Thoracic aorta (tissue), 2 donors: ENCODE measurements around the gene CYP3A7. TPM values are rescaled to one million over a fixed set of nuclear protein-coding genes. Genes with fewer than 3 reads are reported as not detected.
"Not testable (repeated sequence)": the region's sequence is repeated elsewhere in the genome, so short reads cannot be mapped to it uniquely, and the experiment has no call there.

Experiments used
- ATAC-seq: fragments of 150-250 bp; one replicate; pipeline ENCODE4 v1.8.0; 2017; ENCODE audit warnings: low read depth; ENCODE audit not compliant: insufficient number of reproducible peaks, low FRiP score
- DNase-seq: peaks from one replicate; pipeline ENCODE4 v3.0.0-alpha.2; 2020; ENCODE audit warnings: low spot score
- H3K27ac ChIP-seq, 2 donors: fragments of 200-600 bp; sonication (generic); 1 replicate in 1 of 2; 2 replicates in 1 of 2; pipeline ENCODE4 v1.5.1; 2016; ENCODE audit warnings: mild to moderate bottlenecking in 2 of 2, moderate library complexity in 2 of 2
- H3K27me3 ChIP-seq: fragments of 200-600 bp; sonication (generic); replicated peaks from 2 replicates; pipeline ENCODE4 v1.6.0; 2016; ENCODE audit warnings: mild to moderate bottlenecking; ENCODE audit not compliant: insufficient read depth
- H3K36me3 ChIP-seq: fragments of 200-600 bp; sonication (generic); one replicate; pipeline ENCODE4 v1.5.1; 2016
- H3K4me1 ChIP-seq, 2 donors: fragments of 200-600 bp; sonication (generic); 1 replicate in 1 of 2; 2 replicates in 1 of 2; pipeline versions ENCODE4 v1.5.1 to v1.6.0; 2016; ENCODE audit warnings: low read depth in 2 of 2, mild to moderate bottlenecking in 1 of 2; ENCODE audit not compliant: control insufficient read depth in 1 of 2
- H3K4me3 ChIP-seq: fragments of 200-600 bp; sonication (generic); 2 replicates; pipeline ENCODE4 v1.5.1; 2016; ENCODE audit warnings: mild to moderate bottlenecking
- H3K9me3 ChIP-seq: fragments of 200-600 bp; sonication (generic); 2 replicates; pipeline ENCODE4 v1.5.1; 2016
- total RNA-seq, 2 donors: library from RNA; depleted of rRNA; stranded (reverse); fragments of >200 nt; gene quantifications; one replicate each; pipeline versions ENCODE4 v1.1.0 to v1.2.3, GENCODE V29; 2016
- TF ChIP-seq, protein P1 (sequence below): fragments of 200-600 bp; sonication (generic); IDR thresholded peaks from one replicate; pipeline ENCODE4 v1.5.1; 2019; ENCODE audit warnings: antibody characterized with exemption

The CYP3A7 gene
- total RNA-seq, 2 donors from 2014 or later, result not detected

DNA sequence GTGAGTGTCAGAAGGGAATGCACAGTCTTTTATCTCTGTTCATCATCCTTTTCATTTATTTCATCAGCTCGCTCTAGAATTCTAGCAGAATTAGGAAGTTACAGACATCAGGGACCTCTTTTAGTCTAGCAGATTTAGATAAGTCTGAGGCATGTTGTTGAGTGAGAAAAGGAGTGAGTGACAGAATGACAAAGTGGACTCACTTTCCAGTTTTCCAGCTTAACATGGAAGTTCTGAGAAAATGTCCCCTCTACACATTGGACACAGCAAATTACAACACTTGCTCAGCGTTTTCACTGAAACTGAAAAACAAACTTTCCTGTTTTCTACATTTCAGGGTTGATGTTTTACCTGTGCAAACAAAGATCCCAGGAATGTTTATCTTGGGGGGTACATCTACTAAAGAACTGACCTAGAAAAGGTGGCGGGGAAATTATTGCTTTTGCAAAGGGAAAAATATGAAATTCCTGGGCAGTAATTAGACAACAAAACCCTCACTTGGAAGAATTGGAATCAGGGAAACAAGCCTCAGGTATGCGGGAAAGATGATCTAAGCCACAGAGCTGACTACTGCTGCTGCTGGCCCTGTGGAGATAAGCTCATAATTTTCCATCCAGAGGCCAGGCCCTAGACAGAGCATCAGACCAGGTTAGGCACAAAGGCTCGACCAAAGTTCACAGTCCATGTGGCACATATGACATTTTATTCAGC is 40.6 kb downstream of the CYP3A7 start:
- Histone ChIP-seq H3K4me3 (no peak overlapping the region), H3K4me1 (no peaks in the 10 kb centered on the region), H3K27ac (no peak overlapping the region), H3K27me3 (no peaks in the 10 kb centered on the region), H3K9me3 (no peaks in the 10 kb centered on the region), H3K36me3 (no peaks in the 10 kb centered on the region)
- ATAC-seq (no peak), DNase-seq (no peak)
- TF ChIP-seq, protein P1, sequence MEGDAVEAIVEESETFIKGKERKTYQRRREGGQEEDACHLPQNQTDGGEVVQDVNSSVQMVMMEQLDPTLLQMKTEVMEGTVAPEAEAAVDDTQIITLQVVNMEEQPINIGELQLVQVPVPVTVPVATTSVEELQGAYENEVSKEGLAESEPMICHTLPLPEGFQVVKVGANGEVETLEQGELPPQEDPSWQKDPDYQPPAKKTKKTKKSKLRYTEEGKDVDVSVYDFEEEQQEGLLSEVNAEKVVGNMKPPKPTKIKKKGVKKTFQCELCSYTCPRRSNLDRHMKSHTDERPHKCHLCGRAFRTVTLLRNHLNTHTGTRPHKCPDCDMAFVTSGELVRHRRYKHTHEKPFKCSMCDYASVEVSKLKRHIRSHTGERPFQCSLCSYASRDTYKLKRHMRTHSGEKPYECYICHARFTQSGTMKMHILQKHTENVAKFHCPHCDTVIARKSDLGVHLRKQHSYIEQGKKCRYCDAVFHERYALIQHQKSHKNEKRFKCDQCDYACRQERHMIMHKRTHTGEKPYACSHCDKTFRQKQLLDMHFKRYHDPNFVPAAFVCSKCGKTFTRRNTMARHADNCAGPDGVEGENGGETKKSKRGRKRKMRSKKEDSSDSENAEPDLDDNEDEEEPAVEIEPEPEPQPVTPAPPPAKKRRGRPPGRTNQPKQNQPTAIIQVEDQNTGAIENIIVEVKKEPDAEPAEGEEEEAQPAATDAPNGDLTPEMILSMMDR, result no peak

DNA sequence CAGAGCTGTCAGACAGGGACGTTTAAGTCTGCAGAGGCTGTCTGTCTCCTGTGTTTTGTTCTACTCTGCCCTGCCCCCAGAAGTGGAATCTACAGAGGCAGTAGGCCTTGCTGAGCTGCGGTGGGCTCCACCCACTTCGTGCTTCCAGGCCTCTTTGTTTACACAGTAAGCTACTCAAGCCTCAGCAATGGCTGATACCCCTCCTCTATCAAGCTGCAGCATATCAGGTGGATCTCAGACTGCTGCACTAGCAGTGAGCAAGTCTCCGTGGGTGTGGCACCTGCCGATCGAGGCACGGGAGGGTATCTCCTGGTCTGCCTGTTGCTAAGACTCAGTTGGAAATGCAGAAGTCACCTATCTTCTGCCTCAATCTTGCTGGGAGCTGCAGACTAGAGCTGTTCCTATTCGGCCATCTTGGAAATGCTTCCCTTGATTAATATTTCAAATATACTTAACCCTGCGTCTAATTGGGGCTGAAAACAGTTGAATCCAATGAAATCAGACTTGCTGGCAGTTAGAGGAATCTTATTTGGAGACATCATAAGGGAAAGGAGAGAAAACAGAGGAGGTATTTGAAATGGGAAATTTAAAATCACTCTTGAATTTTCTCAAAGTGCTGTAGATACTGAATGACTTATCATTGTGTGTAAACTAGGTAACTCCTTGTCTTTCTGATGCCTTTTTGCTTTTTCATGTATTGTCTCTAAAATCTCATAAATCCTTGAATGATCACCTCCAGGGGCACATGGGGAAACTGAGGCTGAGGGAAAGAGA is 41.4 kb downstream of the CYP3A7 start:
- H3K36me3 ChIP-seq, result no peaks in the 10 kb centered on the region
- H3K4me1 ChIP-seq, result no peaks in the 10 kb centered on the region
- no peak for ATAC-seq
- H3K27me3 ChIP-seq, result no peaks in the 10 kb centered on the region
- no peak for DNase-seq
- no peak overlapping the region for H3K4me3 ChIP-seq
- no peaks in the 10 kb centered on the region for H3K9me3 ChIP-seq
- no peak overlapping the region for H3K27ac ChIP-seq
- TF ChIP-seq, protein P1, result no peak

DNA sequence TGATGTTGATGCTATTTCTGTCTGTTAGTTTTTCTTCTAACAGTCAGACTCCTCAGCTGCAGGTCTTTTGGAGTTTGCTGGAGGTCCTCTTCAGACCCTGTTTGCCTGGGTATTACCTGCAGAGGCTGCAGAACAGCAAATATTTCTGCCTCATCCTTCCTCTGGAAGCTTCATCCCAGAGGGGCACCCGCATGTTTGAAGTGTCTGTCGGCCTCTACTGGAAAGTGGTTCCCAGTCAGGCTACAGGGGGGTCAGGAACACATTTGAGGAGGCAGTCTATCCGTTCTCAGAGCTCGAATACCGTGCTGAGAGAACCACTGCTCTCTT is 41.9 kb downstream of the CYP3A7 start:
- Histone ChIP-seq H3K36me3 (no peaks in the 10 kb centered on the region), H3K4me1 (no peaks in the 10 kb centered on the region), H3K4me3 (no peak overlapping the region), H3K27me3 (no peaks in the 10 kb centered on the region), H3K9me3 (no peaks in the 10 kb centered on the region), H3K27ac (no peak overlapping the region)
- no peak for DNase-seq
- ATAC-seq, result no peak
- TF ChIP-seq, protein P1, result no peak

DNA sequence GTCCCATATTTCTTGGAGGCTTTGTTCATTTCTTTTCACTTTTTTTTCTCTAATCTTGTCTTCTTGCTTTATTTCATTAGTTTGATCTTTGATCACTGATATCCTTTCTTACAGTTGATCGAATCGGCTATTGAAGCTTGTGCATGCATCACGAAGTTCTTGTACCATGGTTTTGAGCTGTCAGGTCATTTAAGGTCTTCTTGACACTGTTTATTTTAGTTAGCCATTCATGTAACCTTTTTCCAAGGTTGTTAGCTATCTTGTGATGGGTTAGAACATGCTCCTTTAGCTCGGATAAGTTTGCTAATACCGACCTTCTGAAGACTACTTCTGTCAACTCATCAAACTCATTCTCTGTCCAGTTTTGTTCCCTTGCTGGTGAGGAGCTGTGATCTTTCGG is 42.4 kb downstream of the CYP3A7 start:
- DNase-seq, H3K4me1 ChIP-seq, H3K36me3 ChIP-seq, H3K9me3 ChIP-seq, H3K4me3 ChIP-seq, ATAC-seq, H3K27ac ChIP-seq, H3K27me3 ChIP-seq: not testable (repeated sequence)

DNA sequence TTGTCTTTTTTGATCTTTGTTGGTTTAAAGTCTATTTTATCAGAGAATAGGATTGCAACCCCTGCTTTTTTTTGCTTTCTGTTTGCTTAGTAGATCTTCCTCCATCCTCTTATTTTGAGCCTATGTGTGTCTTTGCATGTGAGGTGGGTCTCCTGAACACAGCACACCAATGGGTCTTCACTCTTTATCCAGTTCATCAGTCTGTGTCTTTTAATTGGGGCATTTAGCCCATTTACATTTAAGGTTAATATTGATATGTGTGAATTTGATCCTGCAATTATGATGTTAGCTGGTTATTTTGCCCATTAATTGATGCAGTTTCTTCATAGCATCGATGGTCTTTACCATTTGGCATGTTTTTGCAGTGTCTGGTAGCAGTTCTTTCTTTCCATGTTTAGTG is 43.3 kb downstream of the CYP3A7 start:
- H3K9me3 ChIP-seq, DNase-seq, H3K36me3 ChIP-seq, ATAC-seq, H3K27ac ChIP-seq, H3K4me3 ChIP-seq, H3K4me1 ChIP-seq, H3K27me3 ChIP-seq: not testable (repeated sequence)

DNA sequence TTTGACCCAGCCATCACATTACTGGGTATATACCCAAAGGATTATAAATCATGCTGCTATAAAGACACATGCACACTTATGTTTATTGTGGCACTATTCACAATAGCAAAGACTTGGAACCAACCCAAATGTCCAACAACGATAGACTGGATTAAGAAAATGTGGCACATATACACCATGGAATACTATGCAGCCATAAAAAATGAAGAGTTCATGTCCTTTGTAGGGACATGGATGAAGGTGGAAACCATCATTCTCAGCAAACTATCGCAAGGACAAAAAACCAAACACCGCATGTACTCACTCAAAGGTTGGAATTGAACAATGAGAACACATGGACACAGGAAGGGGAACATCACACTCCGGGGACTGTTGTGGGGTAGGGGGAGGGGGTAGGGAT is 44.1 kb downstream of the CYP3A7 start:
- DNase-seq, H3K9me3 ChIP-seq, H3K27me3 ChIP-seq, H3K4me3 ChIP-seq, H3K36me3 ChIP-seq, H3K27ac ChIP-seq, ATAC-seq, H3K4me1 ChIP-seq: not testable (repeated sequence)

DNA sequence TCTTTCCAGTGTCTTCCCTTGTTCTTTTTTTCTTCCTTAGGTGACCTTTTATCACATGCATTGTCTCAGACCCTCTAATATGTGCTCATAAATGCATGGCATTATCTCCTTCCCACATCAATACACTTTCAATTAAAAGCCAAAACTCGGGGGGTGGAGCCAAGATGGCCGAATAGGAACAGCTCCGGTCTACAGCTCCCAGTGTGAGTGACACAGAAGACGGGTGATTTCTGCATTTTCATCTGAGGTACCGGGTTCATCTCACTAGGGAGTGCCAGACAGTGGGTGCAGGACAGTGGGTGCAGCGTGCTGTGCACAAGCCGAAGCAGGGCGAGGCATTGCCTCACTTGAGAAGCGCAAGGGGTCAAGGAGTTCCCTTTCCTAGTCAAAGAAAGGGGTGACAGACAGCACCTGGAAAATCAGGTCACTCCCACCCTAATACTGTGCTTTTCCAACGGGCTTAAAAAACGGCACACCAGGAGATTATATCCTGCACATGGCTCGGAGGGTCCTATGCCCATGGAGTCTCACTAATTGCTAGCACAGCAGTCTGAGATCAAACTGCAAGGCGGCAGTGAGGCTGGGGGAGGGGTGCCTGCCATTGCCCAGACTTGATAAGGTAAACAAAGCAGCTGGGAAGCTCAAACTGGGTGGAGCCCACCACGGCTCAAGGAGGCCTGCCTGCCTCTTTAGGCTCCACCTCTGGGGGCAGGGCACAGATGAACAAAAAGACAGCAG is 49.0 kb downstream of the CYP3A7 start:
- not testable (repeated sequence) for H3K27ac ChIP-seq, H3K9me3 ChIP-seq, H3K36me3 ChIP-seq, H3K27me3 ChIP-seq, ATAC-seq, H3K4me1 ChIP-seq, H3K4me3 ChIP-seq, DNase-seq
